Type B pancreatic cell (in vitro differentiated cells): ENCODE measurements around the gene GPC5. TPM values are rescaled to one million over a fixed set of nuclear protein-coding genes. Genes with fewer than 3 reads are reported as not detected.
A peak's percentile ranks its signal among the peaks of the same experiment; 100 is the strongest.

Source experiments
- DNase-seq: peaks from one replicate; pipeline ENCODE4 v3.0.0; 2021; ENCODE audit warnings: mixed read lengths; ENCODE audit not compliant: unreplicated experiment; ENCODE audit errors: extremely low spot score
- H3K27ac Mint-ChIP-seq: 2 replicates; pipeline ENCODE4 v1.8.0; 2021; ENCODE audit warnings: mild to moderate bottlenecking, mixed read lengths
- H3K27me3 Mint-ChIP-seq: 2 replicates; pipeline ENCODE4 v1.8.0; 2021; ENCODE audit warnings: mixed read lengths
- H3K36me3 Mint-ChIP-seq: 2 replicates; pipeline ENCODE4 v1.8.0; 2021; ENCODE audit warnings: mixed read lengths
- H3K4me1 Mint-ChIP-seq: one replicate; pipeline ENCODE4 v1.8.0; 2021; ENCODE audit warnings: mixed read lengths; ENCODE audit not compliant: unreplicated experiment
- H3K4me3 Mint-ChIP-seq: 2 replicates; pipeline ENCODE4 v1.8.0; 2021; ENCODE audit warnings: mild to moderate bottlenecking, mixed read lengths
- H3K9me3 Mint-ChIP-seq: 2 replicates; pipeline ENCODE4 v1.8.0; 2021; ENCODE audit warnings: mixed read lengths
- total RNA-seq: library from RNA; stranded (reverse); gene quantifications from 2 replicates; pipeline ENCODE4 v1.2.1, GENCODE V29; 2021; ENCODE audit warnings: low replicate concordance
- TF ChIP-seq, protein P1 (sequence below): fragments of 200-600 bp; sonication (generic); conservative IDR thresholded peaks from 2 replicates; pipeline ENCODE4 v1.5.0; 2021; ENCODE audit warnings: antibody characterized with exemption, mild to moderate bottlenecking

The GPC5 gene
- total RNA-seq, 1 donor from 2014 or later: 2.8 TPM

DNA sequence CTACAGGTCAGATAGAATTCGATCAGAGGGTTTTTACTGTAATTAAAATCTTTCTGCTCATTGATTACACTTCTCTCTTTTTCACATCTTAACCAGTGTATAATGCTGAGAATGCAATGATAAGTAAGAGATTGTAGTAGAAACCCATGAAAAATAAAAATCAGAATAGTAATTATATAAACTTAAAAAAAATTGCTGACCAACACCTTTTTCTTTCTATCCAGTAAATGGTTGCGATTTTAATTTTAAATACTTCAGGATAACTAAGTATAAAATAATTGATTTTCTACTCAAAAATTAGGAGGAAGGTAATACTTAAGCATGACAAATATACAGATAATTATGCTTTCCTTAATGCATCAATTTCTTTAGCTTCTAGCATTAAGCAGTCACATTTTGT is 917.6 kb downstream of the GPC5 start:
- H3K4me1 Mint-ChIP-seq: peaks cover 3% of the 10 kb centered on the region
- H3K27ac Mint-ChIP-seq: no peak overlapping the region
- TF ChIP-seq, protein P1, sequence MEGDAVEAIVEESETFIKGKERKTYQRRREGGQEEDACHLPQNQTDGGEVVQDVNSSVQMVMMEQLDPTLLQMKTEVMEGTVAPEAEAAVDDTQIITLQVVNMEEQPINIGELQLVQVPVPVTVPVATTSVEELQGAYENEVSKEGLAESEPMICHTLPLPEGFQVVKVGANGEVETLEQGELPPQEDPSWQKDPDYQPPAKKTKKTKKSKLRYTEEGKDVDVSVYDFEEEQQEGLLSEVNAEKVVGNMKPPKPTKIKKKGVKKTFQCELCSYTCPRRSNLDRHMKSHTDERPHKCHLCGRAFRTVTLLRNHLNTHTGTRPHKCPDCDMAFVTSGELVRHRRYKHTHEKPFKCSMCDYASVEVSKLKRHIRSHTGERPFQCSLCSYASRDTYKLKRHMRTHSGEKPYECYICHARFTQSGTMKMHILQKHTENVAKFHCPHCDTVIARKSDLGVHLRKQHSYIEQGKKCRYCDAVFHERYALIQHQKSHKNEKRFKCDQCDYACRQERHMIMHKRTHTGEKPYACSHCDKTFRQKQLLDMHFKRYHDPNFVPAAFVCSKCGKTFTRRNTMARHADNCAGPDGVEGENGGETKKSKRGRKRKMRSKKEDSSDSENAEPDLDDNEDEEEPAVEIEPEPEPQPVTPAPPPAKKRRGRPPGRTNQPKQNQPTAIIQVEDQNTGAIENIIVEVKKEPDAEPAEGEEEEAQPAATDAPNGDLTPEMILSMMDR: no peak
- H3K9me3 Mint-ChIP-seq: no peaks in the 10 kb centered on the region
- peaks cover 3% of the 10 kb centered on the region for H3K36me3 Mint-ChIP-seq
- H3K4me3 Mint-ChIP-seq: no peak overlapping the region
- DNase-seq: no peak
- H3K27me3 Mint-ChIP-seq: no peaks in the 10 kb centered on the region

DNA sequence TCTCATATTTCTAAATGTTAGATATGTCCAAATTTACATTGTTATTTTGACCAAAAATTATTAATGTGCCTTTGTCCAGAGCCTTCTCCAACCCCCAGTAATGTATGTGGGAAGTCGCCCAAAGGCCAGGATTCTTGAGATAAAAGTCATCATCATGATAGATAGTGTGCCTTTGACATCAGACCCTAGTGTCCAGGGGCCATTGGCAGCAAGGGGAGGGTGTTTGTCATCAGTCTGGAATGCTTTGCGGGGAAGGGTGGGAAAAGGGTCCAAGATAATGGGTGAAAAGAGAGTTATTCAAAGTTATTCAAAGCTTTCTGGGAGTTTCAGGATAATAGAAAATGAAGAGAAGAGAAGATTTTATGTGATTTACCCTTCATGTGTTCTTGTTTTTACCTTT is 918.6 kb downstream of the GPC5 start:
- H3K27me3 Mint-ChIP-seq: no peaks in the 10 kb centered on the region
- TF ChIP-seq, protein P1: no peak
- peaks cover 3% of the 10 kb centered on the region for H3K36me3 Mint-ChIP-seq
- H3K4me3 Mint-ChIP-seq: no peak overlapping the region
- H3K9me3 Mint-ChIP-seq: no peaks in the 10 kb centered on the region
- peaks cover 3% of the 10 kb centered on the region for H3K4me1 Mint-ChIP-seq
- DNase-seq: no peak
- peak overlapping the region; percentile 38 for H3K27ac Mint-ChIP-seq

DNA sequence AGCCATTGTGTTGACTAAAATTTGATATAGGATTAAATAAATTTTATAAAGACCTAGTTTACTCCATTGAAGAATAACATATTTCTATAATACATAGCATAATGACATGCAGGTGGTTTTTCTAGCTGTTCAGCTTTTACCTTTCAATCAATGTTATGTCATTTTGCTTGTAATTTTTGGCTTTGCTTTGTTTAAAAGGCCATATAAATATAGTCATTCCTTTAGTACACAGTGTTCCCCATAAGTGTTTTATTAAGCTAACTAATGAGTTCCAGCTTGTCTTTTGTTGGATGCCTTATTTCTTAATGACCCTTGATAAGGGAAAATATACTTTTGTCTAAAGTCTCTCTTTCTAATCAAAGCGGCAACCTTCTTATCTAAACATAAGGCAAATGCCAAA is 921.9 kb downstream of the GPC5 start:
- H3K27me3 Mint-ChIP-seq: no peaks in the 10 kb centered on the region
- no peaks in the 10 kb centered on the region for H3K9me3 Mint-ChIP-seq
- H3K36me3 Mint-ChIP-seq: no peaks in the 10 kb centered on the region
- no peak overlapping the region for H3K4me3 Mint-ChIP-seq
- no peak for DNase-seq
- no peak overlapping the region for H3K27ac Mint-ChIP-seq
- H3K4me1 Mint-ChIP-seq: peaks cover 3% of the 10 kb centered on the region
- TF ChIP-seq, protein P1: no peak

DNA sequence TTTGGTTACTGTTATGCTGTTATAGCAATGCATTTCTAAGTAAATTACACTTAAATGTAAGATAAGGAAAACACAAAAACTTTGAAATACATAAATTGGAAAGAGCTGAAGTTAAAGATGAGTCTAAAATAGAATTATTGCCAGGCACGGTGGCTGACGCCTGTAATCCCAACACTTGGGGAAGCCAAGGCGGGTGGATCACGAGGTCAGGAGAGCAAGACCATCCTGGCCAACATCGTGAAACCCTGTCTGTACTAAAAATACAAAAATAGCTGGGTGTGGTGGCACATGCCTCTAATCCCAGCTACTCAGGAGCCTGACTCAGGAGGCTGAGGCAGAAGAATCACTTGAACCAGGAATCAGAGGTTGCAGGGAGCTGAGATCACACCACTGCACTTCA is 922.8 kb downstream of the GPC5 start:
- H3K36me3 Mint-ChIP-seq: no peaks in the 10 kb centered on the region
- no peak overlapping the region for H3K4me3 Mint-ChIP-seq
- no peaks in the 10 kb centered on the region for H3K9me3 Mint-ChIP-seq
- H3K27me3 Mint-ChIP-seq: no peaks in the 10 kb centered on the region
- peaks cover 3% of the 10 kb centered on the region for H3K4me1 Mint-ChIP-seq
- no peak for DNase-seq
- H3K27ac Mint-ChIP-seq: no peak overlapping the region
- TF ChIP-seq, protein P1: no peak

DNA sequence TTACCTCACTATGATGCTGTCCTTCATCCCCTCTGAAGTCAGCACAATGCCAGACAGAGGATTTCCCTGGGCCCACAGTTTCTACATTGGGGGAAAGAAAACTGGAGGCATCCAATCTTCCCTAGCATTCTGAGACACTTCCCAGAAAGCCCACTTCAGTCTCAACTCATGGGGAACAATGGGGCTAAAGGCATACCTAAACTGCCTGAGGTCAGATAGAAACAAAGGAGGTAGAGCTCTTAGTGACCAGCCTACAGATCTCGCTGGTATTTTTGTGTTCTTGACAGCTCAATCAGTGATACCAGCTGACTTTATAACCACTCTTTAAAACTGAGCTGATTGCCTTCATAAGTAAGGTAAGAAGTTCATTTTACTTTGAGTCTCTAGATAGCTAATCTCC is 947.2 kb downstream of the GPC5 start:
- DNase-seq: no peak
- Mint-ChIP-seq H3K4me3 (no peak overlapping the region), H3K4me1 (no peaks in the 10 kb centered on the region), H3K9me3 (no peaks in the 10 kb centered on the region), H3K27me3 (no peaks in the 10 kb centered on the region), H3K36me3 (no peaks in the 10 kb centered on the region), H3K27ac (no peak overlapping the region)
- TF ChIP-seq, protein P1: no peak

DNA sequence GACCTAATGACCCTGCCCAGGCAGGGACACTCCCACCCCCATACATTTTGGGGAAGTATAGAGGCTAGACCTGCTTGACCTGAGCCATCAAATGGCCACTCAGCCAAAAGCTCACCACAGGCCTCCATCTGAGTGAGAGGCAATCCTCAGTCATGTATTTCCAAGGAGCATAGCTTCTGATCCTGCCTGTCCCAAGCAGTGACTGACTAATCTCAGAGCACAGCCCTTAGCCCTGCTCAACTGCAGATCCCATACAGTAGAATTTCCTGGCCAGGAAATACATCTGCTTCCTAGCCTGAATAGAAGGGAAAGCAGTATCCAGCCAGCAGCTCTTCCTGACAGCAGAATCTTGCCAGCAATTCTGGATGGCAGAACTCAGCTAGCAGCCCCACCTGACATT is 947.6 kb downstream of the GPC5 start:
- no peaks in the 10 kb centered on the region for H3K9me3 Mint-ChIP-seq
- H3K36me3 Mint-ChIP-seq: no peaks in the 10 kb centered on the region
- H3K4me1 Mint-ChIP-seq: no peaks in the 10 kb centered on the region
- H3K4me3 Mint-ChIP-seq: no peak overlapping the region
- H3K27me3 Mint-ChIP-seq: no peaks in the 10 kb centered on the region
- no peak for DNase-seq
- TF ChIP-seq, protein P1: no peak
- no peak overlapping the region for H3K27ac Mint-ChIP-seq
